ENCODE results near the gene FOXK2.

FOXK2 gene

GRCh38 chr17:82592767-82593589, 73.4 kb downstream of the FOXK2 start:
- FAIRE-seq: no peak

DNA sequence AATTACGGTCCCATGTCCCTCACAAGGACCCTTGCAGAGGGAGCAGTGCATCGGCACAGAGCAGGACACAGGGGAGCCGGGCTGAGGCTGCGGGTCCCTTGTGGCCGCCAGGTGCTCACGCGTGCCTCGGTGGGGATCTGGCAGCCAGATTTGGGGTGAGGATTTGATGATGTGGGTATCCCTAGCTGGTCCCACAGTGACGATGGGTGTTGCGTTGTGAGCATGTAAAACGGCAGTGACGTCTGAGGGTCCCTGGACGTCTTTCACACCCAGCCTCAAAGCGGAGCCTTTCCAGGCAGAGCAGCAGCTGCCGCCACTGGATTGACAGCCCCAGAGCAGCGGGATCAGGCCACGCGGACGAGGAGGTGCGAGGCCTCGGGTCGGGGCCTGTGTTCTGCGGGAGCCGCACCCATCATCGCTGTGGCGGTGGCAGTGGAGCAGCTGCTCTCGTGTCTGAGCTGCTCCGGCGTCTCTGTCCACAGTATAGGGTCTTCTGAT, 74.1 kb downstream of the FOXK2 start:
- FAIRE-seq: no peak

- no peak for FAIRE-seq
These were observed 75.0 kb downstream of the FOXK2 start for GRCh38 chr17:82594571-82594970.

DNA sequence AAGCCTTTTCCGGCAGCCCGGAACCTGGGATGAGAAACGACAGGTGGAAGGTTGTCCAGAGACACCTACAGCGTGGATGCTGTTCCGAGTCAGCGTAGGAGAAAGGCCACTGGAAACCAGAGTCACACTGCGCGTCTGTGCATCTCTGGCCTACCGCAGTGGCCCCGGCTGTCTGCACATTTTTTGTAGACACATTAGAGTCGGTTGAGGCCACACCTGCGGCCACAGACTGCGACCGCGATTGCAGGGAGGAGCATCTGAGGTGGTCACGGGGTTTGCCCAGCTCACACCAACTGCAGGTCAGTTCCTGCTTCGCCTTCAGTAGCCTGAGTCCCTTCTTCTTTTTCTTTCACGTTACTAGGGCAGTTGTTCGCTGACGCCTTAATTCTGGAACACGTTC, 76.4 kb downstream of the FOXK2 start:
- no peak for FAIRE-seq

DNA sequence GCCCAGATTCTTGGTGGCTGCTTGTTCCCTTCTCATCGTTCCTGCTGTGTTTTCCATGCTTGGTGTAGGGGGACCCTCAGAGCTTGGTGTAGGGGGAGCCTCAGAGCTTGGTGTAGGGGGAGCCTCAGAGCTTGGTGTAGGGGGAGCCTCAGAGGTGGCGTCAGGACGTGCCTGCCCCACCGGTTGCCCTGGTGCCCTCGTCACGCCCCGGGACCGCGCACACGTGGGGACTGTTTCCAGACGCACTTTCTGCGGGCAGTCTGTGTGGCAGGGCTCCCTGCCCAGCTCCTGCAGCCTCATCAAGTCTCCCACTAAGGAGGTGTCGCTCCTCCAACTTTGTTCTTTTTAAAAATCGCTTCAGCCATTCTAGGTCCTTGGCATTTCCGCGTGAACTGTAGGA, 76.8 kb downstream of the FOXK2 start:
- no peak for FAIRE-seq

GRCh38 chr17:82596837-82597672, 77.5 kb downstream of the FOXK2 start:
- FAIRE-seq: no peak

- no peak for FAIRE-seq
These were observed 79.0 kb downstream of the FOXK2 start for GRCh38 chr17:82598256-82599119.

DNA sequence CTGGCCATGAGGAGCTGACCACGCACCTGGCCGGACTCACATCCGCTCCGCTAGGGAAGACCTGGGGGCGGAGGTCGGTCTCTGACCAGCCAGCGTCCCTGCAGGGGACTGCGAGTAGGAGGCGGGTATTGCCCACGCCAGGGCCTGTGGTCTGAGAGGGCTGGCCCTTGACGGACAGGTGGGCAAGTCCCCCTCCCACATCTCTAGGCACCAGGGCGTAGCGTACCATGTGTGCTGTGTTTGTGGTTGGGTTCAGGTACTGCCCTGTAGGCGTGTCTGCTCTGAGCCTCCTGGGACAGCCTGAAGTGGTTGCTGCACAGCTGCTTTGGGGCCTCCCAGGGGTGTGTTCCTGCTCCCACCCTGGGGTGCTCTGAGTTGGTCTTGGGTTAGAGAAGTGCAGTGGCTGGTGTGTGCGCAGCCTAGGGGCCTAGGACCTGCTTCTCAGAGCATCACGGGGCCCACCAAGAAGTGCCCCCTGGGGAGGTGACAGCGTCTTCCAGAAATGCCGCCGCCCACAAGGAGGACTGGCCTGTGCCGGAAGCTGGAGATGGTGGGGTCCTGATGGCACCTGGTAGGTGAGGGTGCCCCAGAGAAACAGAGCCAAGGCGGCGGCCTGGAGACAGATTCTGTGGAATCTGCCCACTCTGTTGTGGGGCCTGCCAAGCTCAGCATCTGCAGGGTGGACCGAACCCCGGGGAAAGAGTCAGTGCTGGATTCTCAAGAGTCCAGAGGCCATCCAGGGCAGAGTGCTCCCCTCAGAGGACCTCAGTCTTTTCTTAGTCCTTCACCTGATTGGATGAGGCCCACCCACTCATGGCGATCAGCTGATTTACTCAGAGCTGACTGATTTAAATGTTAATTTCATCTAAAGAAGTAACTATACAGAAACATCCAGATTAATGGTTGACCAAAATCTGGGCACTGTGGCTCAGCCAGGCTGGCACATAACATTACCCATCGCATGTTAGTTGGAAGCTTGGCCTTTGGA, 80.4 kb downstream of the FOXK2 start:
- no peak for FAIRE-seq

DNA sequence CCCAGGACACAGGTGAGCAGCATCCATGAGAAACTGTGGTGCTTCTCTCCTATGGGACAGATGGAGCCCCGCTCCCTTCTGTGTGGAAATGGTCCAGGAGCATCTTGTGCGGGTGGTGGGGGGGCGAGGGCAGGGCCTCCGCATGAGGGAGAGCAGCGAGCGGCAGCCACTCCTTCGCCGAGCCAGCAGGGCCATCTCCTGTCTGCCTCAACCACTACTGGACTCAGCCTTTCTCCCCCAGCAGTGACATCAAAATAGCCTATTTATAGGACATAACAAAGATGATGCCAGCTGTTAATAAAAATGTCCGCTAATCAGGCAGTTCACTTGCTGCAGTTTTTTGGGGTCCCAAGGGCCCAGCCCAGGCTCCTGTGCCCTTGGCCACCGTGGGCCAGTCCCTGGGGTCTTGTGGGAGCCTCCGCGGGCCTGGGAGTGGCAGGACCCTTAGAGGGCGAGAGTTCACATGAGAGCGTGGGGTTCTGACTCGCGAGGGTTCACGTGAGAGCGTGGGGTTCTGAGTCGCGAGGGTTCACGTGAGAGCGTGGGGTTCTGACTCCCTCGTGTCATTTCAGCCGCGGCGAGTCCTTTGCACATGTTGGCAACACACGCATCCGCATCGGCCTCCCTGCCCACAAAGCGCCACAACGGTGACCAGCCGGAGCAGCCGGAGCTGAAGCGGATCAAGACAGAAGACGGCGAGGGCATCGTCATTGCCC, 81.4 kb downstream of the FOXK2 start:
- no peak for FAIRE-seq

GRCh38 chr17:82601447-82602000, 82.0 kb downstream of the FOXK2 start:
- no peak for FAIRE-seq

DNA sequence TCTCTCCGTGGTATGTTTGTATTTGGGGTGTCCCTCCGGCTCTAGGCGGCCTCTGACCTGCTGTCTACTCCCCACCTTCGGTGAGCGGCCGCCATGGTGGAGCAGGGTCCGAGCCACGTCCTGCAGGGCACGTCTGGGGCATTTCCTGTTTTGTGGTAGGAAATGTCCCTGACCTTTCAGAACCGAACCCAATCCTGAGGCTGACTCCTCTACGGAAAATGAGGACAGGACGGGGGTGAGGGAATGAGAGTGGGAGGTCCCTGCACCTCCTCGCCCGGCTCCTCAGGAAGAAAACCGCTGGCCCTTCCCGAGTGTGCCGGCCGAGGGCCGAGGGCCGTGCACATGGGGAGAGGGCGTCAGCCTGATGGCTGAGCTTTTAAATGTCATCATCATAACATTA, 83.0 kb downstream of the FOXK2 start:
- no peak for FAIRE-seq

DNA sequence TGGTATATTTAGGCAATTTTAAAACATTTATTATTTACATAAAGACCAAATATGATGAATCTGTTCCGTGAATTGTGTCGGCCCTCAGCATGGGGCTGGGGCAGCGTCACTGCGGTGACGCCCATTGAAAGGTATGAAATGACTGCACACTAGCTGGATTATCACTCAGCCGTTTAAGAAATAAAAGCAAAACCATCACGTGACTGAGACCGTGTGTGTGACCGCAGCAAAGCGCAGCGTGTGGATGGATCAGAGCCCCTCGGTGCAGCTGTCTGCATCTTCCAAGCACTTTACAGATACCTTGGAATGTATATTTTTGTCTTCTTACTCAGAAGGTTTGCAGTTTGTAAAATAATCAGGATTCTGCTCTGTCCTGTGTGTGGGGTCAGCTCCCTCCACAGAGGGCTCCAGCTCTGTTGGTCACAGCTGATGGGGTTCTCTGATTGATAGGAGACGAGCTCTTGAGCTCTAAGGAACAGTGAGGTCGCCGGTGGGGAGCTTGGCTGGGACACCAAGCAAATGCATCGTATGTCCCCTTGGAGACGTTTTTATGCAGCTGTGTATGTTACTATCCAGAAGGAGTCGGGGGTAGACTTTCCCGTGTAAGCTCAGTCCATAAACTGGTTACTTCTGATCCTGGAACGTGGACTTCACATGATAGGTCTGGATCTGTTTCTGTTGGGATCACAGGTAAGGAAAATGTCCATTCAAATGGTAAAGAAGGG, 83.6 kb downstream of the FOXK2 start:
- FAIRE-seq: no peak

DNA sequence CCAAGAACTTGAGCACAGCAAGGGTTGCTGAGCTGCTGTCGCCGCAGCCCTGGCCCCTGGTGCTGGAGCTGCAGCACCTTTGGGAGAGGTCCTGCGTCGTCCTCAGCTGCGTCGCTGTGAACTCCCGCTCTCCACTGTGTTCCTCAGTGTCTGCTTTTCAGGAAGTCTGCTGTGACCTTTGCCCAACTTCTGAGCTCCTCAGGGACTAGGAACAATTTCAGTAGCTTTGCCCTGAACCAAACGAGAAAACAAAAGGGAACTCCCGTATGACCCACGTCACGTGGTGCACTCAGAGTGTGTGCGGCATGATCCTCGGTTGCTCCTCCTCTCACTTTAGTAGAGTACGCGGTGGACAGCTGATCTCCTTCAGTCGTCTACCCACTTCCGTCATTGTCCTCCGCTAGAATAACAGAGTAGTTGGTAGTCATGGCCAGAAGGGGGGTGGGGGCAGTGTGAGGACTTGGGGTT, 84.5 kb downstream of the FOXK2 start:
- FAIRE-seq: no peak

DNA sequence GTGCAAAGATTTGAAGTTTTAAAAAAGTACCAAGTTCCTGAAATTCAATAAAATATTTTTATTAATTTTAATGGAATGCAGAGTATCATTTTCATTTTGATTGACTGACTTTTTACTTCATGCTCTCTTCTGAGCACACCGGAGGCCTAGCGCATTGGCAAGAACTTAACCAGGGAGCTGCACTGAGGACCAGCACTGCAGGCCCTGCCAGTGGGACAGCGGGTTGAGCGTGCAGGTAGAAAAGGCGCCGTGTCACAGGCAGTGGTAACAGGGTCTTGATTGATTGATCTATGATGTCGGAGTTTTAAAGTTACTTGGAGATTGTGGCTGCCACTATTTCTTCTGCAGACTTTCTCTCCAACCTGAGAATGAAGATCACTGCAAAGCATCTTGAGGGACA, 85.0 kb downstream of the FOXK2 start:
- FAIRE-seq: no peak

GRCh38 chr17:82605939-82606600, 86.5 kb downstream of the FOXK2 start:
- FAIRE-seq: no peak

GRCh38 chr17:82608816-82609215, 89.3 kb downstream of the FOXK2 start:
- no peak for FAIRE-seq

GRCh38 chr17:82609655-82610054, 90.1 kb downstream of the FOXK2 start:
- FAIRE-seq: no peak

GRCh38 chr17:82611140-82612058, 91.9 kb downstream of the FOXK2 start:
- no peak for FAIRE-seq
